CD4-positive, alpha-beta memory T cell (primary cell): ENCODE measurements around the gene MAGI2. TPM values are rescaled to one million over a fixed set of nuclear protein-coding genes. Genes with fewer than 3 reads are reported as not detected.

Experiments
- CTCF ChIA-PET: fragments of 350-600 bp; sonication (Branson Sonifier 250); formaldehyde crosslinking; loops from one replicate; lab custom pipeline; 2021; ENCODE audit warnings: inconsistent platforms; ENCODE audit not compliant: partially characterized antibody; lab: Charles Lee
- POLR2A ChIA-PET: fragments of 350-600 bp; sonication (Branson Sonifier 250); formaldehyde crosslinking; loops from one replicate; lab custom pipeline; 2021; ENCODE audit not compliant: partially characterized antibody; lab: Charles Lee
- DNase-seq, 5 donors: peaks; one replicate each; pipeline versions ENCODE4 v3.0.0 to v3.0.0-alpha.2; 2020 to 2022; ENCODE audit warnings: mixed read lengths in 1 of 5
- H3K27ac ChIP-seq: one replicate; pipeline ENCODE4 v1.7.0; 2013; ENCODE audit warnings: low read depth, low read length
- H3K27me3 ChIP-seq: 2 replicates; pipeline ENCODE4 v1.7.0; 2013; ENCODE audit warnings: mild to moderate bottlenecking, low read length, moderate library complexity; ENCODE audit not compliant: insufficient read depth
- H3K36me3 ChIP-seq: 2 replicates; pipeline ENCODE4 v1.7.0; 2013; ENCODE audit warnings: mild to moderate bottlenecking, low read length, moderate library complexity; ENCODE audit not compliant: insufficient read depth
- H3K4me1 ChIP-seq: 2 replicates; pipeline ENCODE4 v1.7.0; 2013; ENCODE audit warnings: mild to moderate bottlenecking, low read length, moderate library complexity; ENCODE audit not compliant: insufficient read depth
- H3K4me3 ChIP-seq, 2 donors: one replicate each; pipeline ENCODE4 v1.7.0; 2013; ENCODE audit warnings: low read length in 2 of 2, mild to moderate bottlenecking in 1 of 2
- H3K9me3 ChIP-seq, 2 donors: one replicate each; pipeline ENCODE4 v1.7.0; 2013; ENCODE audit warnings: low read length in 2 of 2, control low read depth in 1 of 2; ENCODE audit not compliant: control insufficient read depth in 1 of 2
- H3K27ac Mint-ChIP-seq, 7 donors: one replicate each; pipeline ENCODE4 v1.8.0; 2020 to 2021; ENCODE audit warnings: mixed read lengths in 7 of 7, mild to moderate bottlenecking in 6 of 7, inconsistent platforms in 3 of 7, moderate library complexity in 3 of 7
- H3K27me3 Mint-ChIP-seq, 2 donors: one replicate each; pipeline ENCODE4 v1.8.0; 2020 to 2021; ENCODE audit warnings: mixed read lengths in 2 of 2
- H3K36me3 Mint-ChIP-seq, 2 donors: one replicate each; pipeline ENCODE4 v1.8.0; 2020 to 2021; ENCODE audit warnings: mixed read lengths in 2 of 2, inconsistent platforms in 1 of 2, mild to moderate bottlenecking in 1 of 2
- H3K4me1 Mint-ChIP-seq, 4 donors: one replicate each; pipeline ENCODE4 v1.8.0; 2020 to 2021; ENCODE audit warnings: mixed read lengths in 4 of 4, mild to moderate bottlenecking in 1 of 4
- H3K4me3 Mint-ChIP-seq, 8 donors: one replicate each; pipeline ENCODE4 v1.8.0; 2020 to 2021; ENCODE audit warnings: mixed read lengths in 8 of 8, mild to moderate bottlenecking in 7 of 8, moderate library complexity in 6 of 8, inconsistent platforms in 3 of 8
- H3K9me3 Mint-ChIP-seq, 8 donors: one replicate each; pipeline ENCODE4 v1.8.0; 2020 to 2021; ENCODE audit warnings: mixed read lengths in 8 of 8, mild to moderate bottlenecking in 5 of 8, inconsistent platforms in 3 of 8, moderate library complexity in 1 of 8
- intact Hi-C: fragments of 100-400 bp; cut with micrococcal nuclease; formaldehyde crosslinking; loops from one replicate; pipeline ENCODE4 v1.15.1; 2023
- polyA plus RNA-seq, 2 donors: library from polyadenylated mRNA; unstranded; fragments of 300-500 nt; fragmentation: Illumina TruSeq; gene quantifications; one replicate each; pipeline ENCODE4 v1.2.3, GENCODE V29; 2021
- total RNA-seq, 2 experiments: library from RNA; stranded (reverse); gene quantifications; one replicate each; pipeline ENCODE4 v1.2.3, GENCODE V29; 2021

The MAGI2 gene
- total RNA-seq (under 1 TPM; 0.23 to 0.25 TPM), polyA plus RNA-seq (not detected)

DNA sequence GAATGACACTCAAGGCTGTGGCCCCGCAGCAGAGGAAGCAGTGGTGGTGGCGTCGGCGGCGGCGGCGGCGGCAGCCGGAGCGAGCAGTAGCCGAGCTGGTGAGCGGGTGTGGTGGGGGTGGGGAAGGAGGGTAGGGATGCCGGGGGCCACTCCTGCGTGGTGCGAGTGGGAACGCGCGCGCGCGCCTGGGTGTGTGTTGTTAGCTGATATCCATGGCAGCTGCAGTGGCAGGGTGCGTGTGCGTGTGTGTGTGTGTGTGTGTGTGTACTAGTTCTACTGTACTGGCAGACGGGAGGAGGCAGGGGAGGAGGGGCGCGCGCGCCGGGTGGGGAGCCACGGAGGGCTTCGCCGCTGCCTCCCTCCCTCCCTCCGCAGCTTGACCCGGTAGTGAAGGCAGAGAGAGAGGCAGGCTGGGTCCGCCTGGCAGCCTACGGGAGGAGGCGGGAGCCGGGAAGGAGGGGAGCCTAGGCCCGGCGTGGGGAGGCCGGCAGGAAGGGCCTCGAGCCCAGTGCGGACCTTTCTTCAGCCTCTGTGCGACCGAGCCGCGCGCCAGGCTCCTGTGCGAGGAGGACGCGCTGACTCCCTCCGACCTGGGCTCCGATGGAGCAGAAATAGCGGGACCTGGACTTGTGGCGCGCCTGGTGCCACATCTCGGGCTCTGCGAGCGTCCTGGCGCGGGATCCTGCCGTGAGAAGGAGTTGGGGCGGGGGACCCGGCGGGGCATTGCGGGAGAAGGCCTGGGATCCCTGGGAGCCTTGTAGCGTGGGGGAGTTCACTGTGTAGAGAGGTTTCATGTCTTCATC is at the start of gene MAGI2:
Gene MAGI2, minus strand, starts transcription at position 110 of the 803 bp plus-strand sequence. CDS start 347 bp downstream, outside the sequence.
- DNase-seq, result no peak
- no peaks in the 10 kb centered on the region for H3K4me1 ChIP-seq
- no peaks in the 10 kb centered on the region for H3K27me3 ChIP-seq
- ChIA-PET POLR2A (no interaction called here), CTCF (no interaction called here)
- H3K27ac Mint-ChIP-seq, result no peak within 1 kb of the TSS
- peaks cover 0 to 3% of the 10 kb centered on the region in 2 donors for H3K36me3 Mint-ChIP-seq
- H3K36me3 ChIP-seq, result no peaks in the 10 kb centered on the region
- peaks cover 12 to 23% of the 10 kb centered on the region in 2 donors for H3K27me3 Mint-ChIP-seq
- H3K9me3 ChIP-seq, result no peaks in the 10 kb centered on the region
- H3K9me3 Mint-ChIP-seq, result peaks cover 0 to 26% (median 9%) of the 10 kb centered on the region in 8 donors
- peak within 1 kb of the TSS in 1 of 8 donors; percentile 14 for H3K4me3 Mint-ChIP-seq
- H3K4me3 ChIP-seq, result no peak within 1 kb of the TSS
- intact Hi-C loops, result no loop called here
- H3K27ac ChIP-seq, result no peak within 1 kb of the TSS
- H3K4me1 Mint-ChIP-seq, result peaks cover 0 to 4% (median 0%) of the 10 kb centered on the region in 4 donors

DNA sequence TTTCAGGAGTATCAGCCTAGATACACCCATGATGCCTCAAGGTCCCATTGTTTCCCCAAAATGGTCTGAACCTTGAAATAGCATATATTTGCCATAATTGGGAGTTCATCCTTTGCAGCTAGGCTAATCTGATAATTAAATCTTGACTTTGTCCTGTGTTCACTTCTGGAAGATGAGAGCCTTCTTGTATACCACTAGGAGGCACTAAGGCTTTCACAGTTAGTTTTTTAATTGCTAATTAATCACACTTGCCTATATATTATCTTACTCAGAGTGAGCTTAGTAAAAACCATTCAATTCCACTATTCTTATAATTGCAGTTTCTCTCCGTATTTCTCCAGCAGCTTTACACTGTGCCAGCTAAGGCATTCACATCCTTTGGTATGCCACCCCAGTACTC is 48.7 kb upstream of the MAGI2 start:
- no peak overlapping the region for H3K27ac ChIP-seq
- no peaks in the 10 kb centered on the region for H3K9me3 ChIP-seq
- H3K36me3 Mint-ChIP-seq, result no peaks in the 10 kb centered on the region
- no peaks in the 10 kb centered on the region for H3K36me3 ChIP-seq
- H3K4me1 ChIP-seq, result no peaks in the 10 kb centered on the region
- CTCF ChIA-PET, result no interaction called here
- POLR2A ChIA-PET, result no interaction called here
- peaks cover 0 to 10% (median 3%) of the 10 kb centered on the region in 8 donors for H3K9me3 Mint-ChIP-seq
- H3K27me3 Mint-ChIP-seq, result no peaks in the 10 kb centered on the region
- H3K4me3 Mint-ChIP-seq, result no peak overlapping the region
- no peaks in the 10 kb centered on the region for H3K4me1 Mint-ChIP-seq
- no peak overlapping the region for H3K27ac Mint-ChIP-seq
- no peak for DNase-seq
- no peak overlapping the region for H3K4me3 ChIP-seq
- intact Hi-C loops, result no loop called here
- H3K27me3 ChIP-seq, result no peaks in the 10 kb centered on the region

- no peak overlapping the region for H3K27ac ChIP-seq
- no peaks in the 10 kb centered on the region for H3K9me3 ChIP-seq
- Mint-ChIP-seq H3K4me3 (no peak overlapping the region), H3K9me3 (peaks cover 0 to 7% (median 2%) of the 10 kb centered on the region in 8 donors), H3K27ac (no peak overlapping the region), H3K4me1 (no peaks in the 10 kb centered on the region), H3K27me3 (no peaks in the 10 kb centered on the region), H3K36me3 (no peaks in the 10 kb centered on the region)
- CTCF ChIA-PET, result no interaction called here
- intact Hi-C loops, result no loop called here
- no peaks in the 10 kb centered on the region for H3K36me3 ChIP-seq
- no peaks in the 10 kb centered on the region for H3K4me1 ChIP-seq
- no peak for DNase-seq
- POLR2A ChIA-PET, result no interaction called here
- H3K27me3 ChIP-seq, result no peaks in the 10 kb centered on the region
- no peak overlapping the region for H3K4me3 ChIP-seq
Measured at GRCh38 chr7:79500759-79501158, 47.3 kb upstream of the MAGI2 start.

GRCh38 chr7:79497728-79498127 is 44.3 kb upstream of the MAGI2 start:
- no peak overlapping the region for H3K4me3 ChIP-seq
- no peaks in the 10 kb centered on the region for H3K36me3 Mint-ChIP-seq
- H3K9me3 Mint-ChIP-seq, result peaks cover 0 to 8% (median 2%) of the 10 kb centered on the region in 8 donors
- ChIA-PET CTCF (no interaction called here), POLR2A (no interaction called here)
- H3K4me1 Mint-ChIP-seq, result no peaks in the 10 kb centered on the region
- H3K4me1 ChIP-seq, result no peaks in the 10 kb centered on the region
- no peaks in the 10 kb centered on the region for H3K36me3 ChIP-seq
- DNase-seq, result no peak
- H3K27ac Mint-ChIP-seq, result no peak overlapping the region
- H3K27me3 ChIP-seq, result no peaks in the 10 kb centered on the region
- no peaks in the 10 kb centered on the region for H3K27me3 Mint-ChIP-seq
- H3K9me3 ChIP-seq, result no peaks in the 10 kb centered on the region
- intact Hi-C loops, result no loop called here
- H3K27ac ChIP-seq, result no peak overlapping the region
- H3K4me3 Mint-ChIP-seq, result no peak overlapping the region

DNA sequence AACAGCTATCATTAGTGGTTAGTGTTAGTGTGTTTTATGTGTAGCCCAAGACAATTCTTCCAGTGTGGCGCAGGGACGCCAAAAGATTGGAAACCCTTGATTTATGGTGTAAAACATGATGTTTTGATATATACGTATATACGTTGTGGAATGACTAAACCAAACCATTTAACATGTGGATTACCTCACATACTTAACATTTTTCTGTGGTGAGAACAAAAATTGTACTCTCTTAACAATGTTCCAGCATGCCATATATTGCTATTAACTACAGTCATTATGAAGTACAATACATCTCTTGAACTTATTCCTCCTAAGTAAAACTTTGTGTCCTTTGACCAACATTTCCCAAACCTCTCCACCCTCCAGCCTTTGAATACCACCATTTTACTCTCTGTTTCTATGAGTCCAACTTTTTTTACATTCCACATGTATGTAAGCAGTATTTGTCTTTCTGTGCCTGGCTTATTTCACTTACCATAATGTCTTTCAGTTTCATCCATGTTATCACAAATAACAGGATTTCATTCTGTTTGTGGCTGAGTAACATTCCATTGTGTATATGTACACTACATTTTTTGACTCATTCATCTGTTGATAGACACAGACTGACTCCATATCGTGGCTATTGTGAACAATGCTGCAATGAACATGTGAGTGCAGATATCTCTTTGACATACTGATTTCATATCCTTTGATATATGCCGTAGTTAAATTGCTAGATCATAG is 42.2 kb upstream of the MAGI2 start:
- DNase-seq, result no peak
- no peaks in the 10 kb centered on the region for H3K36me3 ChIP-seq
- Mint-ChIP-seq H3K36me3 (no peaks in the 10 kb centered on the region), H3K27me3 (no peaks in the 10 kb centered on the region), H3K27ac (no peak overlapping the region), H3K9me3 (peaks cover 0 to 8% (median 4%) of the 10 kb centered on the region in 8 donors), H3K4me3 (no peak overlapping the region), H3K4me1 (no peaks in the 10 kb centered on the region)
- intact Hi-C loops, result no loop called here
- H3K27ac ChIP-seq, result no peak overlapping the region
- POLR2A ChIA-PET, result no interaction called here
- CTCF ChIA-PET, result no interaction called here
- H3K27me3 ChIP-seq, result no peaks in the 10 kb centered on the region
- H3K9me3 ChIP-seq, result no peaks in the 10 kb centered on the region
- H3K4me3 ChIP-seq, result no peak overlapping the region
- H3K4me1 ChIP-seq, result no peaks in the 10 kb centered on the region

DNA sequence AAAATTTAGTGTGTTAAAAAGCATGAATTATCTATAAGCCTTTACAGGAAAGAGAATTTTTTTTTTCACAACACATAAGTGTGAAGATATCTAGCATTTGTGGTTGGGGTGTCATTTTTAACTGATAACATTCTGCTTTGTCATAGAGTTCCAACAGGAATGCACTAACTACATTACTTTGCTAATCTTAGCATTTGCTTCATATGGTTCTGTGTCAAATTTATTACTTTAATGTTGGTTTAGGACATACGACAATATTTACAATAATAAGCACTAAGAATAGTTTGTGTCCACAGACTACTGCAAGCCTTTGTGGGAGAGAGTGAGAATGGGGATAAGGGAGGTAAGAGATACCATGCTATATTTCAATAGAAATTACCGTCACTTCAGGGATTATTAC is 40.6 kb upstream of the MAGI2 start:
- Histone ChIP-seq H3K9me3 (no peaks in the 10 kb centered on the region), H3K4me1 (no peaks in the 10 kb centered on the region), H3K4me3 (no peak overlapping the region), H3K27ac (no peak overlapping the region), H3K36me3 (no peaks in the 10 kb centered on the region), H3K27me3 (no peaks in the 10 kb centered on the region)
- DNase-seq, result no peak
- Mint-ChIP-seq H3K4me1 (no peaks in the 10 kb centered on the region), H3K9me3 (peaks cover 0 to 8% (median 4%) of the 10 kb centered on the region in 8 donors), H3K27ac (no peak overlapping the region), H3K36me3 (no peaks in the 10 kb centered on the region), H3K4me3 (no peak overlapping the region), H3K27me3 (no peaks in the 10 kb centered on the region)
- ChIA-PET POLR2A (no interaction called here), CTCF (no interaction called here)
- intact Hi-C loops, result no loop called here

- H3K36me3 Mint-ChIP-seq, result no peaks in the 10 kb centered on the region
- no peaks in the 10 kb centered on the region for H3K27me3 Mint-ChIP-seq
- ChIA-PET CTCF (no interaction called here), POLR2A (no interaction called here)
- H3K36me3 ChIP-seq, result no peaks in the 10 kb centered on the region
- no peaks in the 10 kb centered on the region for H3K4me1 Mint-ChIP-seq
- H3K27ac ChIP-seq, result no peak overlapping the region
- H3K9me3 Mint-ChIP-seq, result peaks cover 0 to 8% (median 3%) of the 10 kb centered on the region in 8 donors
- H3K9me3 ChIP-seq, result no peaks in the 10 kb centered on the region
- H3K27me3 ChIP-seq, result no peaks in the 10 kb centered on the region
- no peak for DNase-seq
- no peak overlapping the region for H3K27ac Mint-ChIP-seq
- H3K4me3 ChIP-seq, result no peak overlapping the region
- H3K4me3 Mint-ChIP-seq, result no peak overlapping the region
- intact Hi-C loops, result no loop called here
- no peaks in the 10 kb centered on the region for H3K4me1 ChIP-seq
Measured at GRCh38 chr7:79489371-79489770, 35.9 kb upstream of the MAGI2 start.
